HepG2 (cell line): ENCODE measurements around the gene AHSA1. TPM values are rescaled to one million over a fixed set of nuclear protein-coding genes. Genes with fewer than 3 reads are reported as not detected.
A peak's percentile ranks its signal among the peaks of the same experiment; 100 is the strongest.

Experiments used
- KDM5B ChIP-seq: sonication (generic); formaldehyde crosslinking; IDR thresholded peaks from 2 replicates; pipeline ENCODE4 v1.4.0; 2020; ENCODE audit warnings: missing genetic modification reagents, mild to moderate bottlenecking, borderline replicate concordance
- RARG ChIP-seq: sonication (generic); formaldehyde crosslinking; IDR thresholded peaks from 2 replicates; pipeline ENCODE4 v1.4.0; 2020; ENCODE audit warnings: low read depth, mild to moderate bottlenecking, missing genetic modification reagents
- RXRB ChIP-seq: IDR thresholded peaks from 2 replicates; pipeline ENCODE4 v1.6.1; 2016; ENCODE audit warnings: borderline replicate concordance, missing genetic modification reagents, missing compliant biosample characterization
- SALL1 ChIP-seq: sonication (generic); formaldehyde crosslinking; IDR thresholded peaks from 2 replicates; pipeline ENCODE4 v1.8.0; 2022; ENCODE audit warnings: mild to moderate bottlenecking, missing genetic modification reagents
- SIX4 ChIP-seq: sonication (generic); formaldehyde crosslinking; IDR thresholded peaks from 2 replicates; pipeline ENCODE4 v1.4.0; 2020; ENCODE audit warnings: missing genetic modification reagents
- TEAD3 ChIP-seq: optimal IDR thresholded peaks from 2 replicates; pipeline ENCODE3; 2016; ENCODE audit warnings: borderline replicate concordance
- YEATS2 ChIP-seq: sonication (generic); formaldehyde crosslinking; IDR thresholded peaks from 2 replicates; pipeline ENCODE4 v1.4.0; 2020; ENCODE audit warnings: missing genetic modification reagents, borderline replicate concordance
- ZFY ChIP-seq: sonication (generic); formaldehyde crosslinking; IDR thresholded peaks from 2 replicates; pipeline ENCODE4 v1.4.0; 2020; ENCODE audit warnings: missing genetic modification reagents
- ZFYVE20 ChIP-seq: sonication (generic); formaldehyde crosslinking; IDR thresholded peaks from 2 replicates; pipeline ENCODE4 v1.8.0; 2023; ENCODE audit warnings: low read depth, mild to moderate bottlenecking, moderate library complexity, missing genetic modification reagents, borderline replicate concordance
- ZNF546 ChIP-seq: sonication (generic); formaldehyde crosslinking; conservative IDR thresholded peaks from 2 replicates; pipeline ENCODE4 v1.8.1; 2023; ENCODE audit warnings: mild to moderate bottlenecking, missing genetic modification reagents
- polyA plus RNA-seq, 8 experiments: library from polyadenylated mRNA; depleted of rRNA in 3 of 8; stranded (reverse) in 7 of 8; unstranded in 1 of 8; fragments of >200 nt; fragmentation: Illumina TruSeq in 4 of 8; extraction: Trizol in 4 of 8; gene quantifications; 2 replicates each; pipeline versions ENCODE4 v1.2.1 to v1.2.3, GENCODE V29; 2011 to 2016; ENCODE audit warnings: low read depth in 4 of 8, missing spikeins in 1 of 8, mixed read lengths in 1 of 8; ENCODE audit not compliant: insufficient read depth in 1 of 8
- total RNA-seq, 5 experiments: library from RNA; depleted of rRNA; stranded (reverse); fragments of >200 nt; fragmentation: Illumina TruSeq; extraction: Trizol; gene quantifications; 2 replicates each; pipeline ENCODE4 v1.2.3, GENCODE V29; 2016; ENCODE audit warnings: low read depth in 1 of 5
- TF ChIP-seq, protein P1 (sequence below): sonication (generic); formaldehyde crosslinking; conservative IDR thresholded peaks from 2 replicates; pipeline ENCODE4 v1.4.0; 2020; ENCODE audit warnings: missing genetic modification reagents
- TF ChIP-seq, protein P2 (sequence below): sonication (generic); formaldehyde crosslinking; IDR thresholded peaks from 2 replicates; pipeline ENCODE4 v1.8.1; 2023; ENCODE audit warnings: missing genetic modification reagents, mild to moderate bottlenecking, borderline replicate concordance
- TF ChIP-seq, protein P3 (sequence below): sonication (generic); formaldehyde crosslinking; conservative IDR thresholded peaks from 2 replicates; pipeline ENCODE4 v1.4.0; 2020; ENCODE audit warnings: mild to moderate bottlenecking, missing genetic modification reagents, moderate library complexity
- TF ChIP-seq, protein P4 (sequence below): sonication (generic); formaldehyde crosslinking; IDR thresholded peaks from 2 replicates; pipeline ENCODE4 v1.5.0; 2020; ENCODE audit warnings: mild to moderate bottlenecking, missing genetic modification reagents
- TF ChIP-seq, protein P5 (sequence below): sonication (generic); formaldehyde crosslinking; IDR thresholded peaks from 2 replicates; pipeline ENCODE4 v1.8.1; 2022; ENCODE audit warnings: low read depth, mild to moderate bottlenecking, missing genetic modification reagents
- TF ChIP-seq, protein P6 (sequence below): sonication (generic); formaldehyde crosslinking; IDR thresholded peaks from 2 replicates; pipeline ENCODE4 v1.9.0; 2022; ENCODE audit warnings: missing genetic modification reagents, mild to moderate bottlenecking, borderline replicate concordance

Gene AHSA1
- total and polyA plus RNA-seq, 2 of the 13 experiments (the other 11 are each of a cell fraction or from before 2014, with no cell fraction given), result 113 to 241 TPM

DNA sequence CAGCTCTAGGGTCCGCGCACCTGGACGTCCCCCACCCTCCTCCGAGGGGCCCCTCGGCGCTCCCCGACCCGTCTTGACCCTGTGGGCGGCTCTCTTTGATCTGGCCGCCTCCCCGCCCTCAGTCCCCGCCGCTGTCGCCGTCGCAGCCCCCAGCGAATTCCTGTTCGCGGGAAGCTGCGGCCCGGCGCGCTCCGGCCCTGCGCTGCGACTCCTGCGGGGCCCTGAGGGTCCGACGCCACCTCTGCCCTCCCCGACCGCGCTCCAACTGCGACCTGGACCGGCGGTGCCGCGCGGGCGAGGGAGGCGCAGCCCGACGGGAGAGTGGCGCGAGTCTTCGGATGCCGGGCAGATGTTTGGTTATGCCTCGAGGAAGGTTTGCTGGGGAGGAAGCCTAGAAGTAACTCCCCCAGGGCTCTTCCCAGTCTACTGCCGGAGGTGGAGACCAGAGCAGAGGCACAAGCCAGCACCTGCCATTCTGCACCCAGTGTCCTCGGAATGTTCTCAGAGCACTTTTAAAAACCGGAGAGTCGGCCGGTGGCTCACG is 41.2 kb downstream of the AHSA1 start (continued):
- TF ChIP-seq, protein P1, sequence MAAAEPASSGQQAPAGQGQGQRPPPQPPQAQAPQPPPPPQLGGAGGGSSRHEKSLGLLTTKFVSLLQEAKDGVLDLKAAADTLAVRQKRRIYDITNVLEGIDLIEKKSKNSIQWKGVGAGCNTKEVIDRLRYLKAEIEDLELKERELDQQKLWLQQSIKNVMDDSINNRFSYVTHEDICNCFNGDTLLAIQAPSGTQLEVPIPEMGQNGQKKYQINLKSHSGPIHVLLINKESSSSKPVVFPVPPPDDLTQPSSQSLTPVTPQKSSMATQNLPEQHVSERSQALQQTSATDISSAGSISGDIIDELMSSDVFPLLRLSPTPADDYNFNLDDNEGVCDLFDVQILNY (CRISPR knock-in tag), result 0 out of 2 replicates have a peak, but pooled peaks have one; percentile 28
- TF ChIP-seq, protein P2, sequence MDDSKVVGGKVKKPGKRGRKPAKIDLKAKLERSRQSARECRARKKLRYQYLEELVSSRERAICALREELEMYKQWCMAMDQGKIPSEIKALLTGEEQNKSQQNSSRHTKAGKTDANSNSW (CRISPR knock-in tag), result 0 out of 2 replicates have a peak, but pooled peaks have one; percentile 77
- peak; percentile 68 for TF ChIP-seq SALL1
- TF ChIP-seq RARG (CRISPR knock-in tag), result 0 out of 2 replicates have a peak, but pooled peaks have one; percentile 62
- TF ChIP-seq, protein P3, sequence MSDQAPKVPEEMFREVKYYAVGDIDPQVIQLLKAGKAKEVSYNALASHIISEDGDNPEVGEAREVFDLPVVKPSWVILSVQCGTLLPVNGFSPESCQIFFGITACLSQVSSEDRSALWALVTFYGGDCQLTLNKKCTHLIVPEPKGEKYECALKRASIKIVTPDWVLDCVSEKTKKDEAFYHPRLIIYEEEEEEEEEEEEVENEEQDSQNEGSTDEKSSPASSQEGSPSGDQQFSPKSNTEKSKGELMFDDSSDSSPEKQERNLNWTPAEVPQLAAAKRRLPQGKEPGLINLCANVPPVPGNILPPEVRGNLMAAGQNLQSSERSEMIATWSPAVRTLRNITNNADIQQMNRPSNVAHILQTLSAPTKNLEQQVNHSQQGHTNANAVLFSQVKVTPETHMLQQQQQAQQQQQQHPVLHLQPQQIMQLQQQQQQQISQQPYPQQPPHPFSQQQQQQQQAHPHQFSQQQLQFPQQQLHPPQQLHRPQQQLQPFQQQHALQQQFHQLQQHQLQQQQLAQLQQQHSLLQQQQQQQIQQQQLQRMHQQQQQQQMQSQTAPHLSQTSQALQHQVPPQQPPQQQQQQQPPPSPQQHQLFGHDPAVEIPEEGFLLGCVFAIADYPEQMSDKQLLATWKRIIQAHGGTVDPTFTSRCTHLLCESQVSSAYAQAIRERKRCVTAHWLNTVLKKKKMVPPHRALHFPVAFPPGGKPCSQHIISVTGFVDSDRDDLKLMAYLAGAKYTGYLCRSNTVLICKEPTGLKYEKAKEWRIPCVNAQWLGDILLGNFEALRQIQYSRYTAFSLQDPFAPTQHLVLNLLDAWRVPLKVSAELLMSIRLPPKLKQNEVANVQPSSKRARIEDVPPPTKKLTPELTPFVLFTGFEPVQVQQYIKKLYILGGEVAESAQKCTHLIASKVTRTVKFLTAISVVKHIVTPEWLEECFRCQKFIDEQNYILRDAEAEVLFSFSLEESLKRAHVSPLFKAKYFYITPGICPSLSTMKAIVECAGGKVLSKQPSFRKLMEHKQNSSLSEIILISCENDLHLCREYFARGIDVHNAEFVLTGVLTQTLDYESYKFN (CRISPR knock-in tag), result peak; percentile 20; the same call in 1 of the 2 replicates
- TF ChIP-seq, protein P4, sequence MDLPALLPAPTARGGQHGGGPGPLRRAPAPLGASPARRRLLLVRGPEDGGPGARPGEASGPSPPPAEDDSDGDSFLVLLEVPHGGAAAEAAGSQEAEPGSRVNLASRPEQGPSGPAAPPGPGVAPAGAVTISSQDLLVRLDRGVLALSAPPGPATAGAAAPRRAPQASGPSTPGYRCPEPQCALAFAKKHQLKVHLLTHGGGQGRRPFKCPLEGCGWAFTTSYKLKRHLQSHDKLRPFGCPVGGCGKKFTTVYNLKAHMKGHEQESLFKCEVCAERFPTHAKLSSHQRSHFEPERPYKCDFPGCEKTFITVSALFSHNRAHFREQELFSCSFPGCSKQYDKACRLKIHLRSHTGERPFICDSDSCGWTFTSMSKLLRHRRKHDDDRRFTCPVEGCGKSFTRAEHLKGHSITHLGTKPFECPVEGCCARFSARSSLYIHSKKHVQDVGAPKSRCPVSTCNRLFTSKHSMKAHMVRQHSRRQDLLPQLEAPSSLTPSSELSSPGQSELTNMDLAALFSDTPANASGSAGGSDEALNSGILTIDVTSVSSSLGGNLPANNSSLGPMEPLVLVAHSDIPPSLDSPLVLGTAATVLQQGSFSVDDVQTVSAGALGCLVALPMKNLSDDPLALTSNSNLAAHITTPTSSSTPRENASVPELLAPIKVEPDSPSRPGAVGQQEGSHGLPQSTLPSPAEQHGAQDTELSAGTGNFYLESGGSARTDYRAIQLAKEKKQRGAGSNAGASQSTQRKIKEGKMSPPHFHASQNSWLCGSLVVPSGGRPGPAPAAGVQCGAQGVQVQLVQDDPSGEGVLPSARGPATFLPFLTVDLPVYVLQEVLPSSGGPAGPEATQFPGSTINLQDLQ (CRISPR knock-in tag), result peak; percentile 11; the same call in 1 of the 2 replicates
- no peak for TF ChIP-seq ZNF546 (CRISPR knock-in tag)
- TF ChIP-seq ZFY (CRISPR knock-in tag), result peak; percentile 55; the same call in 1 of the 2 replicates
- TF ChIP-seq, protein P5, sequence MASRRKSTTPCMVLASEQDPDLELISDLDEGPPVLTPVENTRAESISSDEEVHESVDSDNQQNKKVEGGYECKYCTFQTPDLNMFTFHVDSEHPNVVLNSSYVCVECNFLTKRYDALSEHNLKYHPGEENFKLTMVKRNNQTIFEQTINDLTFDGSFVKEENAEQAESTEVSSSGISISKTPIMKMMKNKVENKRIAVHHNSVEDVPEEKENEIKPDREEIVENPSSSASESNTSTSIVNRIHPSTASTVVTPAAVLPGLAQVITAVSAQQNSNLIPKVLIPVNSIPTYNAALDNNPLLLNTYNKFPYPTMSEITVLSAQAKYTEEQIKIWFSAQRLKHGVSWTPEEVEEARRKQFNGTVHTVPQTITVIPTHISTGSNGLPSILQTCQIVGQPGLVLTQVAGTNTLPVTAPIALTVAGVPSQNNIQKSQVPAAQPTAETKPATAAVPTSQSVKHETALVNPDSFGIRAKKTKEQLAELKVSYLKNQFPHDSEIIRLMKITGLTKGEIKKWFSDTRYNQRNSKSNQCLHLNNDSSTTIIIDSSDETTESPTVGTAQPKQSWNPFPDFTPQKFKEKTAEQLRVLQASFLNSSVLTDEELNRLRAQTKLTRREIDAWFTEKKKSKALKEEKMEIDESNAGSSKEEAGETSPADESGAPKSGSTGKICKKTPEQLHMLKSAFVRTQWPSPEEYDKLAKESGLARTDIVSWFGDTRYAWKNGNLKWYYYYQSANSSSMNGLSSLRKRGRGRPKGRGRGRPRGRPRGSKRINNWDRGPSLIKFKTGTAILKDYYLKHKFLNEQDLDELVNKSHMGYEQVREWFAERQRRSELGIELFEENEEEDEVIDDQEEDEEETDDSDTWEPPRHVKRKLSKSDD, result 0 out of 2 replicates have a peak, but pooled peaks have one; percentile 13
- peak; percentile 23; the same call in 1 of the 2 replicates for TF ChIP-seq ZFYVE20 (CRISPR knock-in tag)
- TF ChIP-seq, protein P6, sequence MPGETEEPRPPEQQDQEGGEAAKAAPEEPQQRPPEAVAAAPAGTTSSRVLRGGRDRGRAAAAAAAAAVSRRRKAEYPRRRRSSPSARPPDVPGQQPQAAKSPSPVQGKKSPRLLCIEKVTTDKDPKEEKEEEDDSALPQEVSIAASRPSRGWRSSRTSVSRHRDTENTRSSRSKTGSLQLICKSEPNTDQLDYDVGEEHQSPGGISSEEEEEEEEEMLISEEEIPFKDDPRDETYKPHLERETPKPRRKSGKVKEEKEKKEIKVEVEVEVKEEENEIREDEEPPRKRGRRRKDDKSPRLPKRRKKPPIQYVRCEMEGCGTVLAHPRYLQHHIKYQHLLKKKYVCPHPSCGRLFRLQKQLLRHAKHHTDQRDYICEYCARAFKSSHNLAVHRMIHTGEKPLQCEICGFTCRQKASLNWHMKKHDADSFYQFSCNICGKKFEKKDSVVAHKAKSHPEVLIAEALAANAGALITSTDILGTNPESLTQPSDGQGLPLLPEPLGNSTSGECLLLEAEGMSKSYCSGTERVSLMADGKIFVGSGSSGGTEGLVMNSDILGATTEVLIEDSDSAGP, result peak; percentile 36; the same call in 1 of the 2 replicates
- TF ChIP-seq SIX4 (CRISPR knock-in tag), result no peak
- TF ChIP-seq RXRB, result 0 out of 2 replicates have a peak, but pooled peaks have one; percentile 26
- peak; percentile 2 for TF ChIP-seq TEAD3 (CRISPR knock-in tag)
- 0 out of 2 replicates have a peak, but pooled peaks have one; percentile 4 for TF ChIP-seq YEATS2 (CRISPR knock-in tag)
- TF ChIP-seq KDM5B (CRISPR knock-in tag), result peak; percentile 6; the same call in 1 of the 2 replicates
